Measurements from ENCODE around the gene WNT7B. TPM values are rescaled to one million over a fixed set of nuclear protein-coding genes. Genes with fewer than 3 reads are reported as not detected.

WNT7B gene
- total RNA-seq, 6 experiments from 2014 or later = 0.07 to 0.14 (median 0.09) TPM; not detected in 1

DNA sequence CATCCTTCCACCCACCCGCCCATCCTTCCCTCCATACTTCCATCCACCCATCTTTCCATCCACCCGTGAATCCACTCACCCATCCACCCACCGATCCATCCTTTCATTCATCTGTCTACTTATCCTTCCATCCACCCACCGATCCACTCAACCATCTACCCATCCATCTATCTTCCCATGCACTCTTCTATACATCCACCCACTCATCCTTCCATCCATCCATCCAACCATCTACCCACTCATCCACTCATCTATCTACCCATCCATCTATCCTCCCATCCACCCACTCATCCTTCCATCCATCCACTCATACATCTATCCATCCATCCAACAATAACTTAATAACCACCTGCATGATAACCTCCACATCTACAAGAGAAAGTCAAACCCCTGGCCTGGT, 47.3 kb downstream of the WNT7B start:
- TF ChIP-seq CTCF (IDR thresholded peaks at IDR 0.05) = no peak
- peaks cover 25% of the 10 kb centered on the region for H3K4me1 Mint-ChIP-seq (ENCODE audit: low read depth)
- H3K4me3 Mint-ChIP-seq = no peak overlapping the region
- peaks cover 10% of the 10 kb centered on the region for H3K27me3 Mint-ChIP-seq (ENCODE audit: insufficient read depth)
- H3K36me3 Mint-ChIP-seq (ENCODE audit: low read depth) = no peaks in the 10 kb centered on the region
- no peak for DNase-seq
- H3K9me3 Mint-ChIP-seq = no peaks in the 10 kb centered on the region
- H3K27ac Mint-ChIP-seq = no peak overlapping the region

DNA sequence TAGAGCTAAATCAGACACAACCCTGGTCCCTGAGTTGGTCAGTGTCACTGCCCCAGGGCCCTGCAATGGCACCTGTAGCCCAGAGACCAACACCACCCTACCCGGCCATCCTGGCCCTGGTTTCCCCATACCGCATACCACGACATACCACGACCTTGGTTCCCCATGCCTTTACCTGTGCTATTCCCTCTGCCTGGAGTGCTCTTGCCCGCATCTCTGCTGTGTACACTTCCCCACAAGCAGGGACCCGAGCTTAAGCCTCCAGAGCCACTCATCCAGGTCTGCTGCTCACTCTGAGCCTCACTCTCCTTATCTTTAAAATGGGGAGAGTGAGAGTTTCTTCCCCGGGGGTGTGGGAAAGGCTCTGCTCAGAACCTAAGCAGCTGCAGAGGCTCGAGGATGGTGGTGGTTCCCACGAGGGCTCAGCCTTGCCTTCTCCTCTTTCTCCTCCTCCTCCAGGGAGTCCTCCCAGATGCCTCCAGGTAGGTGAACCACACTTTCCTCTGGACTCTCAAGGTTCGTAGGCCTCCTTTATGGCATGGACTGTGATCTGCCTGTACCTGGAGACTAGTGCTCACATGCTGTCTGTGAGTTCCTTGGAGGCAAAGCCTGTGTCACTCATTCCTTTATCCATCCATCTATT, 48.1 kb downstream of the WNT7B start:
- Mint-ChIP-seq H3K4me1 (ENCODE audit: low read depth) (peaks cover 17% of the 10 kb centered on the region), H3K9me3 (no peaks in the 10 kb centered on the region), H3K4me3 (no peak overlapping the region), H3K36me3 (ENCODE audit: low read depth) (no peaks in the 10 kb centered on the region), H3K27me3 (ENCODE audit: insufficient read depth) (peaks cover 8% of the 10 kb centered on the region), H3K27ac (no peak overlapping the region)
- no peak for DNase-seq
- TF ChIP-seq CTCF (IDR thresholded peaks at IDR 0.05) = no peak

DNA sequence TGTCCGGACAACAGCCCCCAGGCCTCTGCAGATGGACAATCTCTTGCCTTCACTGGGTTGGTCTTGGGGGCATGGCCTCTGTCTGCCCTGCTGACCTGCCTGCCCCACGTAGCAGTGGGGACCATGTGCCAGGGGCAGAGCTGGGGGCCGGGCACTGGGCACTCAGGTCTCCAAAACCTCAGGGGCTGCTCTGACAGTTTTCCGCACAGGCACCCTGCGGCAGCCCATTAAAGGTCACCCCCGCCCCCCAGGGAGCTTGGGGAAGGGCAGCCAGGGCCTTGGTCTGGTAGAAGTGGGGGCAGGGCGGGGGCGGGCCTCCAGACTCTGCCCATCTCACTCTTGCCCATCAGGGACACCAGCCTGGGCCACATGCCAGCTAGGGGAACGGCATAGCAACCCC, 49.9 kb downstream of the WNT7B start:
- Mint-ChIP-seq H3K27me3 (ENCODE audit: insufficient read depth) (peaks cover 5% of the 10 kb centered on the region; the same call in 1 of the 2 replicates), H3K27ac (no peak overlapping the region), H3K4me1 (ENCODE audit: low read depth) (peaks cover 5% of the 10 kb centered on the region), H3K9me3 (no peaks in the 10 kb centered on the region), H3K36me3 (ENCODE audit: low read depth) (no peaks in the 10 kb centered on the region), H3K4me3 (no peak overlapping the region)
- DNase-seq = no peak
- TF ChIP-seq CTCF (IDR thresholded peaks at IDR 0.05) = no peak

- Mint-ChIP-seq H3K27me3 (ENCODE audit: insufficient read depth) (no peaks in the 10 kb centered on the region), H3K9me3 (no peaks in the 10 kb centered on the region), H3K36me3 (ENCODE audit: low read depth) (no peaks in the 10 kb centered on the region), H3K27ac (no peak overlapping the region), H3K4me3 (no peak overlapping the region), H3K4me1 (ENCODE audit: low read depth) (no peaks in the 10 kb centered on the region)
- DNase-seq = no peak
- no peak for TF ChIP-seq CTCF (IDR thresholded peaks at IDR 0.05)
Observed at GRCh38 chr22:45926433-45926832, 50.5 kb downstream of the WNT7B start.

DNA sequence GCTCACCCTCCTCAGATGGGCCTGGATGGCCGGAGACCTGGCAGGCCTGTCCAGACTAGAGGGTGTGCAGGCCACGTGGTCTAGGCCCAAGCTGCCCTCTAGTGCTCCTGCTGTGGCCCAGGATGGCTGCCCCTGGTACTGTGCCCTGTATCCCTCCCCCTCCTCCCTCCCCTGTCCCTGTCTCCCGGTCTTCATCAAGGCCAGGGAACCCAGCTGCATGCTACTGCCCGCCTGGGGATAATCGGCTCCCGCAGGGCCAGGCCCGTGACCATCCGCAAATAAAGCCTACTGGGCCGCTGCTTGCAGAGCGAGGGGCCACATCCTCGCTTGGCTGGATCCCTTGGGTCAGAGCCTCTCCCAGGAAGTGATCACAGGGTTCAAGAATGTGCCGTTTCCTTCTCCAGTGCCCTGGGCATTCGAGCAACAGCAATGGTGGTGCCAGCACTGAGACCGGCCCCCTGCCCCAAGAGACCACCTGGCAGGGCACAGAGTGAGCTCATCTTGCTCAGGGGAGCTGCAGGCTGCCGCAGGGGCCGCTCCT, 51.1 kb downstream of the WNT7B start:
- DNase-seq = no peak
- Mint-ChIP-seq H3K4me3 (no peak overlapping the region), H3K27ac (no peak overlapping the region), H3K4me1 (ENCODE audit: low read depth) (no peaks in the 10 kb centered on the region), H3K9me3 (no peaks in the 10 kb centered on the region), H3K36me3 (ENCODE audit: low read depth) (no peaks in the 10 kb centered on the region), H3K27me3 (ENCODE audit: insufficient read depth) (no peaks in the 10 kb centered on the region)
- TF ChIP-seq CTCF (IDR thresholded peaks at IDR 0.05) = no peak
